Fibroblast of skin of left quadriceps (primary cell): ENCODE data around the gene CAMSAP3.

ENCODE experiments used
- DNase-seq, 2 experiments: peaks; one replicate each; pipeline ENCODE4 v3.0.0-alpha.2; 2013; ENCODE audit warnings: low read depth in 2 of 2

CAMSAP3 gene, protein sequence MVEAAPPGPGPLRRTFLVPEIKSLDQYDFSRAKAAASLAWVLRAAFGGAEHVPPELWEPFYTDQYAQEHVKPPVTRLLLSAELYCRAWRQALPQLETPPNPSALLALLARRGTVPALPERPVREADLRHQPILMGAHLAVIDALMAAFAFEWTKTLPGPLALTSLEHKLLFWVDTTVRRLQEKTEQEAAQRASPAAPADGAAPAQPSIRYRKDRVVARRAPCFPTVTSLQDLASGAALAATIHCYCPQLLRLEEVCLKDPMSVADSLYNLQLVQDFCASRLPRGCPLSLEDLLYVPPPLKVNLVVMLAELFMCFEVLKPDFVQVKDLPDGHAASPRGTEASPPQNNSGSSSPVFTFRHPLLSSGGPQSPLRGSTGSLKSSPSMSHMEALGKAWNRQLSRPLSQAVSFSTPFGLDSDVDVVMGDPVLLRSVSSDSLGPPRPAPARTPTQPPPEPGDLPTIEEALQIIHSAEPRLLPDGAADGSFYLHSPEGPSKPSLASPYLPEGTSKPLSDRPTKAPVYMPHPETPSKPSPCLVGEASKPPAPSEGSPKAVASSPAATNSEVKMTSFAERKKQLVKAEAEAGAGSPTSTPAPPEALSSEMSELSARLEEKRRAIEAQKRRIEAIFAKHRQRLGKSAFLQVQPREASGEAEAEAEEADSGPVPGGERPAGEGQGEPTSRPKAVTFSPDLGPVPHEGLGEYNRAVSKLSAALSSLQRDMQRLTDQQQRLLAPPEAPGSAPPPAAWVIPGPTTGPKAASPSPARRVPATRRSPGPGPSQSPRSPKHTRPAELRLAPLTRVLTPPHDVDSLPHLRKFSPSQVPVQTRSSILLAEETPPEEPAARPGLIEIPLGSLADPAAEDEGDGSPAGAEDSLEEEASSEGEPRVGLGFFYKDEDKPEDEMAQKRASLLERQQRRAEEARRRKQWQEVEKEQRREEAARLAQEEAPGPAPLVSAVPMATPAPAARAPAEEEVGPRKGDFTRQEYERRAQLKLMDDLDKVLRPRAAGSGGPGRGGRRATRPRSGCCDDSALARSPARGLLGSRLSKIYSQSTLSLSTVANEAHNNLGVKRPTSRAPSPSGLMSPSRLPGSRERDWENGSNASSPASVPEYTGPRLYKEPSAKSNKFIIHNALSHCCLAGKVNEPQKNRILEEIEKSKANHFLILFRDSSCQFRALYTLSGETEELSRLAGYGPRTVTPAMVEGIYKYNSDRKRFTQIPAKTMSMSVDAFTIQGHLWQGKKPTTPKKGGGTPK

DNA sequence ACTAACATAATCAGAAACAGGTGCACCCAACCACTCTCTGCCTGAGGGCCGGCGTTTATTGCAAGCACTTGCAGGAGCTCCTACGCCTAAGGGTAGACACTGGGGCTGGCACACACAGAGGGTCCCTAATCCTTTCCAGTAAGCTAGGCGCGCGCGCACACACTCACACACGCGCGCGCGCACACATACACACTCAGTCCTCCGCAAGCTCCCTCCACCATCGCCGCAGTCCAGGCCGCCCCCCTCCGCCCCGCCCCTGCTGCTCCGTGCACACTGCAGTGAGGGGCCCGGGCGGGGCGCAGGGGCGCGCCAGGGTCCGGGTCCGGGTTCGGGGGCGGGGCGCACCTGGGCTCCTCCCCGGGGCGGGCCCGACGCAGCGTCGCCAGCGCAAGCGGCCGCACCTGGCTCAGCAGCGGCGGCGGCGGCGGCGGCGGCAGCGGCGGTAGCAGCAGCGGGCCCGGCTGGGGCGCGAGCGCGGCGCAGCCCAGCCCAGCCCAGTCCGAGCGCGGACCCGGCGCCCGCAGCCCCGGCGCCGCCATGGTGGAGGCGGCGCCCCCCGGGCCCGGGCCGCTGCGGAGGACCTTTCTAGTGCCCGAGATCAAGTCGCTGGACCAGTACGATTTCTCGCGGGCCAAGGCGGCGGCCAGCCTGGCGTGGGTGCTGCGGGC lies at the start of gene CAMSAP3:
CAMSAP3 (plus strand) TSS at position 398 of the 668 bp plus-strand sequence; CDS start at position 538, 140 bp downstream.
- DNase-seq = peak; percentile 4 to 8

GRCh38 chr19:7545904-7546303 lies 49.8 kb upstream of the CAMSAP3 start:
- no peak for DNase-seq

GRCh38 chr19:7547159-7547558 lies 48.5 kb upstream of the CAMSAP3 start:
- DNase-seq = no peak

DNA sequence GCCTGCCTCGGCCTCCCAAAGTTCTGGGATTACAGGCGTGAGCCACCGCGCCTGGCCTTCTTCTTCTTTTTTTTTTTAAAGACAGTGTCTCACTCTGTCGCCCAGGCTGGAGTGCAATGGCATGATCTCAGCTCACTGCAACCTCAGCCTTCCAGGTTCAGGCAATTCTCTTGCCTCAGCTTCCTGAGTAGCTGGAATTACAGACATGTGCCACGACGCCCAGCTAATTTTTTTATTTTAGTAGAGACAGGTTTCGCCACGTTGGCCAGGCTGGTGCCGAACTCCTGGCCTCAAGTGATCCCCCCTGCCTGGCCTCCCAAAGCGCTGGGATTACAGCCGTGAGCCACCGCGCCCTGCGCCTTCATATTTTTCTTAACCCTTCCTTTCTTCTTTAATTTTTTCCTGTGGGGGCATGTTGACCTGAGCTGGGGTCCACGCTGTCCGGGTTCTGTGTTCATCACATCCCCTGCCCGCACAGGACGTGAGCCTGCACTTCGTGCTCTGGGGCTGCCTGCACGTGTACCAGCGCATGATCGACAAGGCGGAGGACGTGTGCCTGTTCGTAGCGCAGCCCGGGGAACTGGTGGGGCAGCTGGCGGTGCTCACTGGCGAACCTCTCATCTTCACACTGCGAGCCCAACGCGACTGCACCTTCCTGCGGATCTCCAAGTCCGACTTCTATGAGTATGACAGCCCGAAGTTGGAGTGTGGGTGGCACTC lies 46.1 kb upstream of the CAMSAP3 start:
- no peak for DNase-seq

DNA sequence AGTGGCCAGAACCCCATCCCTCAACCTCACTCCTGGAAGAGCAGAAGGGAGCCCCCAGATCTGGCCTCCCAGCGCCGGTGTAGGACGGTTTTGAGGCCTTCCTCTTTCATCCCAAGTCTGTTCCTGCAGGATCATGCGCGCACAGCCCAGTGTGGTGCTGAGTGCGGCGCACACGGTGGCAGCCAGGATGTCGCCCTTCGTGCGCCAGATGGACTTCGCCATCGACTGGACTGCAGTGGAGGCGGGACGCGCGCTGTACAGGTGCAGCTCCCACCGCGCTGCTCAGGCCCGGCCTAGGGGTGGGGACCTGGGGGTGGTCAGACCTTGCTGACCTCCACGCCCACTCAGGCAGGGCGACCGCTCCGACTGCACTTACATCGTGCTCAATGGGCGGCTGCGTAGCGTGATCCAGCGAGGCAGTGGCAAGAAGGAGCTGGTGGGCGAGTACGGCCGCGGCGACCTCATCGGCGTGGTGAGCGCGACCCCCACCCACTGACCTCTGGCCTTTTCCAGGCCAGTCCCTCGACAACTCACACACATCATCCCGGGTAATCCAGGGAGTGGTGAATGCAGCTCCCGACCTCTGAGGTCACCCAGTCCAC lies 45.4 kb upstream of the CAMSAP3 start:
- no peak for DNase-seq

GRCh38 chr19:7550987-7551761 lies 44.5 kb upstream of the CAMSAP3 start:
- DNase-seq = no peak

- no peak for DNase-seq
Observed at GRCh38 chr19:7552781-7553180, 42.9 kb upstream of the CAMSAP3 start.

DNA sequence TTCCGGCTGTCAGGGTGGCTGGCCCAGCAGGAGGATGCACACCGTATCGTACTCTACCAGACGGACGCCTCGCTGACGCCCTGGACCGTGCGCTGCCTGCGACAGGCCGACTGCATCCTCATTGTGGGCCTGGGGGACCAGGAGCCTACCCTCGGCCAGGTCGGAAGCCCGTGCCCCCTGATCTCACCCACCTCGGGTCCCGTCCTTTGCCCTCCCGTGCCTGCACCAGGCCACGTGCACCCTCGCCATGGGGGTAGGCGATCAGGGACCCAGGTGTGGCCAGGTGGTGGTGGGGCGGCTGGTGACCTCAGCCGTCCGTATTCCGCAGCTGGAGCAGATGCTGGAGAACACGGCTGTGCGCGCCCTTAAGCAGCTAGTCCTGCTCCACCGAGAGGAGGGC lies 41.1 kb upstream of the CAMSAP3 start:
- DNase-seq = no peak

- DNase-seq = no peak
Observed at GRCh38 chr19:7554990-7555864, 40.4 kb upstream of the CAMSAP3 start.

GRCh38 chr19:7556696-7557315 lies 38.9 kb upstream of the CAMSAP3 start:
- no peak for DNase-seq

GRCh38 chr19:7558667-7559066 lies 37.0 kb upstream of the CAMSAP3 start:
- no peak for DNase-seq

GRCh38 chr19:7559102-7559501 lies 36.6 kb upstream of the CAMSAP3 start:
- DNase-seq = no peak

DNA sequence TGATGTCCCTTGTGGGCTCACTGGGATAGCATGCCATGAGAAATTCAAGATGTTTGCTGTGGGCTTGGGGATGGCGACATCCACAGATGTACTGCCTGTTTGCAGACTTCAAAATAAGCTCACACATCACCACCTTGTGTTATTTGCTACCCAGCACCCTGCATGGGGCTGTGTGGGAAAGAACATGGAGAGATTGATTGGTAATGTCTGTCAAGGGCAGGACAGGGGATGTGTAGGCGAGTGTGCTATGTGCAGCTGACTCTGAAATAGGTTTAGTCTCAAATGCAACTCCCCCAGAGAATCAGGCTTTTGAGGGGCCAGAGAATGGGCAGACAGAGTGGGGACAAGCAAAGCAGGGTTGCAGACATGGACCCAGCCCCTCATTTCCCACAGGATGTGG lies 35.4 kb upstream of the CAMSAP3 start:
- no peak for DNase-seq

DNA sequence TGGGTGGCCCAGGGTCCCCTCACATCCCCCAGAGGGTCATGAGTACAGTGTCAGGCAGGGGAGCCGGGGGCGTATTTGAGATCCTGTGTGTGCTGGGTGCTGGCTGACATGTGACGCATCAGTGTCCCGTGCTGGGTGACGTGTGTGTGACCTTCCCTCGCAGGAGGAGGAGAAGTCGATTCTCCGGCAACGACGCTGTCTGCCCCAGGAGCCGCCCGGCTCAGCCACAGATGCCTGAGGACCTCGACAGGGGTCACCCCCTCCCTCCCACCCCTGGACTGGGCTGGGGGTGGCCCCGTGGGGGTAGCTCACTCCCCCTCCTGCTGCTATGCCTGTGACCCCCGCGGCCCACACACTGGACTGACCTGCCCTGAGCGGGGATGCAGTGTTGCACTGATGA lies 34.3 kb upstream of the CAMSAP3 start:
- no peak for DNase-seq

DNA sequence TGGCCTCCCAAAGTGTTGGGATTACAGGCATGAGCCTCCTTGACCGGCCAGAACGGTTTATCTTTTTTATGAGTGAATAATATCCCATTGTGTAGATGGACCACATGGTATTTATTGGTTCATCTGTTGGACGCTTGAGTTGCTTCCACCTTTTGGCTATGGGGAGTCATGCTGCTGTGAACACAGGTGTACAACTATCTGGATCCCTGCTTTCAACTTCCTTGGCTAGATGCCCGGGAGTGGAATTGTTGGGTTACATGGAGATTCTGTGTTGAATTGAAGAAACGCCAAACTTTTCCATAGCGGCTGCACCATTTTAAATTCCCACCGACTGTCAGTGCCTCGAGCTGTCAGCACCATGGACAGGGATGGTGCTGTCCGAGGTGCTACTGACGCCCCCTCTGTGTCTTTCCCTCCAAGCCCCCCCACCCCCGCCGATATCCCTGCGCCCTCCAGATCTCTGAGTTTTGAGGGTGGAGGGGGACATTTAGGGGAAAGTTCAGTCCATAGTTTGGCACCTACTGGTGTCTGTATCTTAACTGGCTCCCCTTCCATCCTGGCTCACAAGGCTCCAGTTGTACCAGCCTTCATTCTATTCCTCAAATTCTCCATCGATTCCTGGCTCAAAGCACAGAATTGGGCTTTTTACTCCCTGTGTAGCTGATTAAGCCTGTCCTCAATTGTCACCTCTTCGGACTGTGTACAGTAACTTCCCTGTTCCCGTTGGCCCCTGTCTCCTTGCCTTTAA lies 32.8 kb upstream of the CAMSAP3 start:
- no peak for DNase-seq

GRCh38 chr19:7564866-7565265 lies 30.8 kb upstream of the CAMSAP3 start:
- no peak for DNase-seq

GRCh38 chr19:7565332-7565731 lies 30.3 kb upstream of the CAMSAP3 start:
- no peak for DNase-seq
